ENCODE data around the gene VPS11.

The VPS11 gene

DNA sequence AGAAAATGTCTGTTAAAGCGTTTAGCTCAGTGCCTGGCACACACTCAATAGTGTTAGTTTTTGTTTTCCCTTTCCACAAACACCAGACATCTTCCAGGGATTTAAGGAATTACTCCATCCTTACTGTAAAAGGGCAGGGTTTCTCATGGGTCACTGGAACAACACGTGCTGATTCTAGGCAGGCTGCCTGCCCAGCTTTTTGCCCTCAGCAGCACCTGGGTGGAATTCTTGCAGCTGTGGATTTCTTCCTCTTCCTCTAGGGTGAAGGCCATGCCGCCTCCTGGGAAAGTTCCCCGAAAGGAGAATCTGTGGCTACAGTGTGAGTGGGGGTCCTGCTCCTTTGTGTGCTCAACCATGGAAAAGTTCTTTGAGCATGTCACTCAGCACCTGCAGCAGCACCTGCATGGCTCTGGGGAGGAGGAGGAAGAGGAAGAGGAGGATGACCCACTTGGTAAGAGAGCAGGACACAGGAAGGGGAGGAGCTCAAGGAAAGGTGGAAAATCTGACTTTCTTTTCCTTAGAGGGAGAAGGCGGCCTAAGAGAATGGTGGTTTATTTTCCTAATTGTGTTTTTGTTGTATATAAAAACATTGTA lies 59.2 kb downstream of the VPS11 start:
- no peak for DNase-seq

DNA sequence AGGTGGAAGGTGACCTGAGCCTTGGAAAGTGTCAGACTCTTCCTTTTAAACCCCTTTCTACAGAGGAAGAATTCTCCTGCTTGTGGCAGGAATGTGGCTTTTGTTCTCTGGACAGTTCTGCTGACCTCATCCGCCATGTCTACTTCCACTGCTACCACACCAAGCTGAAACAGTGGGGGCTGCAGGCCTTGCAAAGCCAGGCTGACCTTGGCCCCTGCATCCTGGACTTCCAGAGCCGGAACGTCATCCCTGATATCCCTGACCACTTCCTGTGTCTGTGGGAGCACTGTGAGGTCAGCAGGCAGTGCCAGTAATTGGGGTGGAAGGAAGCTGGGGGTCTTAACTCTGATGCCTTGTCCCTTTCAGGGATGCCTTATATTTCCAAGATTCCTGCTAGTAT lies 63.0 kb downstream of the VPS11 start:
- no peak for DNase-seq

Data from activated CD4-positive, alpha-beta T cell treated with anti-CD3 and anti-CD28 coated beads, Interleukin-10, Interleukin-2, amounts not matched to agents 100 ng/mL and 50 ng/mL, durations not matched to agents 16 hours and 8 hours (primary cell).